Keratinocyte (primary cell): ENCODE data around the gene ZNF425.

ENCODE experiments used
- CTCF ChIP-seq, 3 experiments: IDR thresholded peaks in 1 of 3; conservative IDR thresholded peaks in 1 of 3; optimal IDR thresholded peaks in 1 of 3; 2 replicates in 2 of 3; 3 replicates in 1 of 3; pipeline versions ENCODE3 to v1.5.1; 2011; ENCODE audit warnings: low read length in 3 of 3, mild to moderate bottlenecking in 3 of 3, moderate library complexity in 2 of 3, control low read depth in 1 of 3, inconsistent platforms in 1 of 3; ENCODE audit not compliant: insufficient read depth in 2 of 3; ENCODE audit errors: extremely low read depth in 1 of 3
- EZH2 ChIP-seq: IDR thresholded peaks from one replicate; pipeline ENCODE4 v1.6.1; 2012; ENCODE audit warnings: inconsistent platforms, mild to moderate bottlenecking, low read length, moderate library complexity

- TF ChIP-seq CTCF (optimal IDR thresholded peaks at IDR 0.05 in 1 of 3, IDR thresholded peaks at IDR 0.05 in 1 of 3, conservative IDR thresholded peaks at IDR 0.05 in 1 of 3; ENCODE audit: extremely low read depth in 1 of 3, insufficient read depth in 2 of 3, low read length in 3 of 3) (no peak), EZH2 (no peak)
Measured at GRCh38 chr7:149087376-149087775, 38.7 kb downstream of the ZNF425 start.
